HG02981 (cell line): ENCODE measurements around the gene CAPN11.
"Not testable (repeated sequence)": the region's sequence is repeated elsewhere in the genome, so short reads cannot be mapped to it uniquely, and the experiment has no call there.

Source experiments
- ATAC-seq: cut with Tn5 transposase; IDR thresholded peaks from one replicate; pipeline ENCODE4 v1.9.1; 2021; ENCODE audit warnings: mild to moderate bottlenecking, moderate library complexity; ENCODE audit not compliant: unreplicated experiment

Gene CAPN11

DNA sequence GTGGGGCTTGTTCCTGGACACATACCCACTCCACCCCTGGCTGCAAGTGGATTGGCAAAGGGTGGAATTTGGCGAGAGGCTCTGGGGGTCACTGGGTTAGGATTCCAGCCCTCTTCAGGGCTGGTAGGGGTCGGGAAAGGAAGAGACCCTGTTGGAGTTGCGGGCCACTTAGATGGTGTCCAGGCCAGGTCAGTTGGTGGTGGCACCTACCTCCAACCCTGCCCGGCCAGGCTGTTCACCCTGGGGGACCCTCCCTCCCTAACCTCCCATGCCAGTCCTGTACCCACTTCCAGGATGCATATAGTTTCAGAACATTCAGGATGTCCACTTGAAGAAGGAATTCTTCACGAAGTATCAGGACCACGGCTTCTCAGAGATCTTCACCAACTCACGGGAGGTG is 21.0 kb downstream of the CAPN11 start:
- no peak for ATAC-seq

DNA sequence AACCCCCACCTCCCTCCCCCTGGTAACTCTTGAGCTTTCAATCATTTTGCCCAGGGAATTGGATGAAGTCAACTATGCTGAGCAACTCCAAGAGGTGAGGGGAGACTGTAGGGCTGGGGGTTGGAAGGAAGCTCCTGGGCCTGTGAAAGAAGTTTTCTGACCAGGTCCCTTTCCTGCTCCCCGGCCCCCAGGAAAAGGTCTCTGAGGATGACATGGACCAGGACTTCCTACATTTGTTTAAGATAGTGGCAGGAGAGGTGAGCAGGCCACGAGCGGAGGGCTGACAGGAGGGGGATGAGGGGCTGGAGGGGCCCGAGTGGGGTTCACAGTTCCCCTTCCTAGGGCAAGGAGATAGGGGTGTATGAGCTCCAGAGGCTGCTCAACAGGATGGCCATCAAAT is 21.8 kb downstream of the CAPN11 start:
- ATAC-seq, result no peak

DNA sequence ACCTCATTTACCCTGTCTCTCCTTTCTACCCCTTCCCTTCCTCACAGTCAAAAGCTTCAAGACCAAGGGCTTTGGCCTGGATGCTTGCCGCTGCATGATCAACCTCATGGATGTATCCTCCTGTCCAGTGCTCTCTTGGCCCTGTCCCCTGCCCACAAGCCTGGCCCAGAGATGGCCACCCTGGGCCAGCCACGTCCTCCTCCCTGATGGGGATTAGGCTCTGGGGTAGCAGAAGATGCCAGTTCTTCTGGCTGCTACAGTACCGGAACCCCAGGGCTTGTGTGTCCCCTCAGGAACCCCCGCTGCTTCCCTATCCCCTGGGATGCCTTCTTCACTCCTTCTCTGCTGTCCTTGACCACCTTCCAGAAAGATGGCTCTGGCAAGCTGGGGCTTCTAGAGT is 22.3 kb downstream of the CAPN11 start:
- ATAC-seq, result no peak

DNA sequence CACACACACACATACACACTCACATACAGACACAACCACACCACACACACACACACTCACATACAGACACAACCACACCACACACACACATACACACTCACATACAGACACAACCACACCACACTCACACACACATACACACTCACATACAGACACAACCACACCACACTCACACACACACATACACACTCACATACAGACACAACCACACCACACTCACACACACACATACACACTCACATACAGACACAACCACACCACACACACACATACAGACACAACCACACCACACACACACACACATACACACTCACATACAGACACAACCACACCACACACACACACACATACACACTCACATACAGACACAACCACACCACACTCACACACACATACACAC is 23.2 kb downstream of the CAPN11 start:
- not testable (repeated sequence) for ATAC-seq

DNA sequence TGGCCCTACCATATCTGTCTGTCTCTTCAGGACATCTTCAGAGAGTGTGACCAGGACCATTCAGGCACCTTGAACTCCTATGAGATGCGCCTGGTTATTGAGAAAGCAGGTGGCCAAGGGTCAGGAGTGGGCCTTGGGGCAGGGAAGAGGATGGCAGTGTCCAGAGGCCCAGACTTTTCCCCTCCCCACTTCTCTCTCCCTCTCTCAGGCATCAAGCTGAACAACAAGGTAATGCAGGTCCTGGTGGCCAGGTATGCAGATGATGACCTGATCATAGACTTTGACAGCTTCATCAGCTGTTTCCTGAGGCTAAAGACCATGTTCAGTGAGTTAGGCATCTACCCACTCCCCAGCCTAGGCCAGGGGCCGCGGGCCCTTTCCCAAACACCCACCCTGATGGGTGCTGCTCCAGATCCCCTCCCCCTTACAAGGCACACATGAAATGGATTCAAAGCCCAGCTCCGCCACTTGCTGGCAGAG is 24.3 kb downstream of the CAPN11 start:
- no peak for ATAC-seq

DNA sequence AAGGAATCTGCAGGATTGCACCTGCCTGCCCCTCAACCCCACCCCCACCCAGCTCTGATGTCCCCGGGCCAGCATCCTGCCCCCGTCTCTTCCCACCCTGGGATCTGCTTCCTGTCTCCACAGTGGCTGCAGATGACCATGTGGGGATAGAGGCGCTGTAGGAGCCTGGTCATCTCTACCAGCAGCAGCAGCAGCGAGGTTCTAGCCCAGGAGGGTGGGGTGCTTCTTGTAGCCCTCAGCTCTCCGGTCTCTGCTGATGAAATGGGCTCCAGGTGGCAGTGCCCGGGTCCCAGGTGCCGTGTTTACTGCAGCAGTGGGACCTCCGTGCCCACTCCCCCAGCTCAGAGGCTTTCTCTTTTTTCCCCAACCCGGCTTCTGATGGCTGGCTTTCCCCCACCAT is 25.2 kb downstream of the CAPN11 start:
- no peak for ATAC-seq

DNA sequence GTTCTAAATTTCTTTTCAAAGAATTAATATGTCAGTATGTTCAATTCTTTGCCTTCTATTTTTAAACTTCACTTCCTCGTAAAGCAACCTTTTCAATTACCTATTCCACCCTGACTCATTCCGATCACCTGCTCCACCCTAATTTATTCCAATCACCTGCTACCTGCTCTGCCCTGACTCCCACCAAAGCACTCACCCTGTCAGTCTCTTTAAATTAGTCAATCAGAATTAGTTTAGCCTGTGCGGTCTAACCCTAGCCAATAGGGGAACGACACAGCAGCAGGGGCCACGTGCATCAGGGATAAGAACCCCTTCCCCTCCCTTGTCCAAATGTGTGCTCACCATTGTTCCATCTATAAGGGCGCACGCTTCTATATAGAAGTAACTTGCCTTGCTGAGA is 26.7 kb downstream of the CAPN11 start:
- not testable (repeated sequence) for ATAC-seq

DNA sequence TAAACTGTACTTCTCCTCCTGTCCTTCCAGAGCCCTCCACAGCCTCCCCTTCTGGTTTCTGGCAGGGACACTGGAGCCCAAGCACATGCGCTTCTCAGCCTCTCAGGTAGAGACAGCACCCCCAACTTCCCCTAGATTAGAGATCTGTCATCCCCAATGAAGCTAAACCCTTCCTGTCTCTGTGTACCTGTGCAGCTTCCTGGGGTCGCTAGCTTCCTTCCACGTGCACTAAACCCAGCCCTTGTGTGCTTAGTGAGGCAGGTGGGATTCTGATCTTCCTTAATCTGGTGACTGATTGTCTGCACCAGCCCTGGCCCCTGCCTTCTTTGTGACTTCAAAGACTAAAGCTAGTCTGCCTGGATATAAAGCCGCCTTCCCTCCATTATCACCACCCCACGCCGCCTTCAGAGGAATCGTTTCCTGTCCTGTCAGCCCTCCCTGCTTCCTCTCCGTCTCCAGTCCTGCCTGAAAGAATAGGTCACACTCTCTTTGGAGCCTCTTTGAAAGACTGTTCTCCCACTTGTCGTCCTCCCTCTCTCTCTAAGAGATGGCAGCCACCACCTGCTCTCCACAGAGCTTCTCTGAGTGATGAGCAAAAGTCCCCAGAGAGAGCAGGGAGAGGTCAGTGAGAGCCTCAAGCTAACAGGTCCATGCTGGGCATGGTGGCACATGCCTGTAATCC is 27.5 kb downstream of the CAPN11 start:
- no peak for ATAC-seq

DNA sequence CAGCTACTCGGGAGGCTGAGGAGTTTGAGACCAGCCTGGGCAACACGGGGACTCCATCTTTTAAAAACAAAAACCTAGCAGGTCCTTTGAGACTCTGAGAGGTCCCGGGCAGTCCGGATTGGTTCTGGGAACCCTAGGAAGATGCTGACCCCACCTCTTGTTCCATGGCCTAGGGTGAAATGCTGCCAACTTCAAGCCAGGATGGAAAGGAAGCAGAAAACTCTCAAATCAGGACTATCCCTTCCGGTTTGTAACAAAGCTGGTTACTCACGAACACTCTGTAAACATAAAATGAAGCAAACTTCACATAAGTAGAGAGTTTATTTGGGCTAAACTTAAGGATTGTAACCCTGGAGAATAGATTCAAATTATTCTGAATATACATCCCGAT is 28.0 kb downstream of the CAPN11 start:
- ATAC-seq, result no peak

DNA sequence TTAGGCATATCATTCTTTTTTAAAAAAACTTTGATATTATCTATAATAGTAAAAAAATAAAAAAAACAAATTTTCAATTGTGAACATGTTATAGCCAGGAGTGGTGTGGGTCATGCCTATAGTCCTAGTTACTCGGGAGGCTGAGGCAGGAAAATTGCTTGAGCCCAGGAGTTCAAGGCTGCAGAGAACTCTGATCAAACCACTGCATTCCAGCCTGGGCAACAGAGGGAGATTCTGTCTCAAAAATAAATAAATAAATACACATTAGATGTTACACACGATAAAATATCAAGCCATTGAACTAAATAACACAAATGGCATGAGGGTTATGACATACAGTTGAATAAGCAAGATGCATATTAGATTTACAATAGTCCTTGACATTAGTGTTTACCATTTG is 30.2 kb downstream of the CAPN11 start:
- ATAC-seq, result no peak

DNA sequence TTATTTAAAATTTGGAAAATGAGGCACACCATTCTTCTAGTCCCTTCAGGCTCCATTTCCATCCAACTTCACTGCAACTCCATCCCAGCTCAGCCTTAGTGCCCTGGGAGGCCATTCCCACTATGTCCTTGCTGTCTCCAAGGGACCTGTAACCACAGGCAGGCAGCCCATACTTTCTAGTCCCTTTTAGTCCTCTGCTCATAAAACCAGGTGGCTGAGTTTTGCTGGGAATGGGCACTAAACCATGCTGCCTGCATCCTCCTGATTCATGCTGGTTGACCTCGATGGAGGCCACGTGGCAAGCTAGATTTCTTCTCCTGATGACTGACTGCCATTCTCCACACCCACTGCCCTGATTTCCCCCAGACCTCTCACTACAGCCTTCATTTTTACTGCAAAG is 30.6 kb downstream of the CAPN11 start:
- no peak for ATAC-seq

DNA sequence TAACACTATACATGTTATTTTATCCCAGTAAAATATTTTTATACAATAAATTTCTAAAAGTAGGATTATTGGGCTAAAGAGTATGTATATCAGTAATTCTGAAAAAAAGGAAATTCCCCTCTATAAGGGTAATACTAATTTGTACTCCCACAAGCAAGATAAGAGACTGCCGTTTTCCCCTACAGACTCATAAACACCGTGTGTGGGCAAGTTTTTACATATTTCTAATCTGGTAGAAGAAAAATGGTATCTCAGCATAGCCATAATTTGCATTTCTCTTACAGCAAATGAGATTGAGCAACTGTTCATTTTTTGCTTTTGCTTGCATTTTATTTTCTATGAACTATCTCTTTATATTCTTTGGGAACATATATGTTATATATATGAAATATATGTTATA is 32.1 kb downstream of the CAPN11 start:
- ATAC-seq, result no peak

DNA sequence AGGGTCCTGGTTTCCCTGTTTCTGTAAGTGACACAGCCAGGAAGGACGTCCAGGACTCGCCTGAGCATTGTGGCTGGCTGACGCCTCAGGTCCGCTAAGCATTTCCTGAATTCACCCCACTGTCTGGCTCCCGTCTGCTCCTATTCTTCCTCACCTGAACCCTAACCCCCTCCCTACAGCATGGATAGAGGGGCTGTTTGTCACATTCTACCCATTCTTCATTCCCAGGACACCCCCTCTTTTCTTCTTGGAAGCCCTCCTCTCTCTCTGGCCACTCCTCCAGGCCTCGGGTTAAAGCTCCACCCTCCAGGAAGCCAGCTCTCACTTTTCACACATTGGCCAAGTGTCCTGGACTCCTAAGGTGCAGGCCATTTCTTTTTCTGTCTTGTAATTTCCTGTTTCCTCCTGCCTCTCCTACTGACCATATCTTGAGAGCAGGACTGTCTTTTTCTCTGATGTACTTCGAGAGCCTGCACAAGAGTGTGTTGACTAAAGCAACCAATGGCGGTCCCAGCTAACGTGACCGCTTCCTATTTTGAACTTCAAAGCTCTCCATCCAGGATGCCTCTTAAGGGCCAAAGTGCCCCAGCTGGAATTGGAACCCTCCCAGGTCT is 33.9 kb downstream of the CAPN11 start:
- no peak for ATAC-seq

DNA sequence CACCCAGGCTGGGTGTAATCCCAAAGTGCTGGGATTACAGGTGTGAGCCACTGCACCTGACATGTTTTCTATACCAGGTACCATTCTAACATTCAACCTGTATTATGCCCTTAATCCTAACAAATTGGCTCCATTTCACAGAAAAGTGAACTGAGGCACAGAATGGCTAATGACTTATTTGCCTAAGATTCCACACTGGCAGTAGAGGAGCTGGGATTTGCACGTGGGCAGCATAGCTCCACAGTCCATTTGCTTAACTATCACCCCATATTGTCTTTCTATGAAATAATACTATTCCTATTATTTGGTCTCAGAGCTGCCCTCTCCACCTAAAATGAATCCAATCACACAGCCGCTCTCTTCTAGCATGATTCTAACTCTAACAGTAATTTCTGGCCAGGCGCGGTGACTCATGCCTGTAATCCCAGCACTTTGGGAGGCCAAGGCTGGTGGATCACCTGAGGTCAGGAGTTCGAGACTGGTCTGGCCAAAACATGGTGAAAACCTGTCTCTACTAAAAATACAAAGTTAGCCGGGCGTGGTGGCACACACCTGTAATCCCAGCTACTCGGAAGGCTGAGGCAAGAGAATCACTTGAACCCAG is 34.8 kb downstream of the CAPN11 start:
- ATAC-seq, result no peak

DNA sequence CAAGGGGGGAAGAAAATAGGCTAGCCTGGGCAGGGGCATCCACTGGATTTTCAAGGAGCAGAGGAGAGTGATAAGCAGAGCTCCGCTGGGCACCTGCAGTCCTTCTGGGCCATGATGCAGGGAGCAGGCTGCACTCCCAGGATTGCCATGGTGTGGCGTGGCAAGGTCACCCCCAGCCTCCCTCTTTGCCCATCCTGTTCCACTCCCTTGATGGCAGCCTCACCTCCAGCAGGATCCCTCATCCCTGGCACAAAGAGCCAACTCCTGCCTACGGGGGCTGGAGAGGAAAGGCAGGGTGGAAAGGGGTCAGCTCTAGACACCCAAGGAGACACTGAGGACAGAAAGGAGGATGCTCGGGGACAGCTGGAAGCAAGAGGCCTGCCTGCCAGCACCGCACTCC is 35.7 kb downstream of the CAPN11 start:
- ATAC-seq, result no peak

DNA sequence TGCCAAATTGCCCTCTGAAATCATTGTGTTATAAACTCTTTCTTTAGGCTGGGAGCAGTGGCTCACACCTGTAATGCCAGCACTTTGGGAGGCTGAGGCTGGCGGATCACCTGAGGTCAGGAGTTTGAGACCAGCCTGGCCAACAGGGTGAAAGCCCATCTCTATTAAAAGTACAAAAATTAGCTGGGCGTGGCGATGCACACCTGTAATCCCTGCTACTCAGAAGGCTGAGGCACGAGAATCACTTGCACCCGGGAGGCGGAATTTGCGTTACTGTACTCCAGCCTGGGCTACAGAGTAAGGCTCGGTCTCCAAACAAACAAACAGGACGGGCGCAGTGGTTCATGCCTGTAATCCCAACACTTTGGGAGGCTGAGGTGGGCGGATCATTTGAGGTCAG is 37.7 kb downstream of the CAPN11 start:
- not testable (repeated sequence) for ATAC-seq

DNA sequence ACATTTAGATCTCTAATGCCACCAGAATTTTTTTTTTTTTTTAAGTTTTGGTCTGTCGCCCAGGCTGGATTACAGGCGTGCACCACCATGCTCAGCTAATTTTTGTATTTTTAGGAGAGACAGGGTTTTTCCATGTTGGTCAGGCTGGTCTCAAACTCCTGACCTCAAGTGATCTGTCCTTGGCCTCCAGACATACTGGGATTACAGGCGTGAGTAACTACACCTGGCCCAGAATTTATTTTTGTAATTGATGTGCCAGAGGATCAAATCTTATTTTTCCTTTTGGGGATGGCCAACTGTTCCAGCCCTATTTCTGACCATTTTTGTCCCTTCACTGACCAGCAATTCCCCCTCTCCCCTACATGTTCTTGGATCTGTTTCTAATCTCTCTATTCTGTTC is 40.1 kb downstream of the CAPN11 start:
- no peak for ATAC-seq

DNA sequence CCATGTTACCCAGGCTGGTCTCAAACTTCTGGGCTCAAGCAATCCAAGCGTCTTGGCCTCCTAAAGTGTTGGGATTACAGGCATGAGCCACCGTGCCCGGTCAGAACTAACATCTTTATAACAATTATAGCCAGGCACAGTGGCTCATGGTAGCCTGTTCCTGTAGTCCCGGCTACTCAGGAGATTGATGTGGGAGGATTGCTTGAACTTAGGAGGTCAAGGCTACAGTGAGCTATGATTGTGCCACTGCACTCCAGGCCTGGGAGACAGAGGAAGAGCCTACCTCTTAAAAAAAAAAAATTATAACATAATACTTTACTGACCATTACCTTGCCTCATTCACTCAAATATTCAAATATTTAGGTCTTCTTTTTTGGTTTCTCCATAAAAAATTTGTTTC is 41.3 kb downstream of the CAPN11 start:
- no peak for ATAC-seq

DNA sequence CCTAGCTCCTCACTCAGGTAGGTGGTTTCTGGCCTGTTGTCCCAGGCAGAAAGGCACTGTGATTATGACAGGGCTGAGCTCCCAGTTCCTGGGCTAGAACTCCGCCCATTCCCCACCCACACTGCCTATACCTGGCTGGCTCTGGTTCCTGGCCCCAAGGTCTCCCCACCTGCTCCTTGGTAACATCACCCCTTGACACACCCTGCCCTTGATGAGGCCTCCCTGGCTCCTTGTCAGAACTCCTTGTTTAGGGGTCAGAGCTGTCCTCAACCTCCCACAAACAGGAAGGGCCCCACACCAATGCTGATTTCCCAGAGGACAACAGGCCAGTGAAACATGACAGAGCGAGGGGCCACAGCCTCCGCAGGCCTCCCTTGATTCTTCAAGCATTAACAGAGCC is 42.6 kb downstream of the CAPN11 start:
- ATAC-seq, result no peak

DNA sequence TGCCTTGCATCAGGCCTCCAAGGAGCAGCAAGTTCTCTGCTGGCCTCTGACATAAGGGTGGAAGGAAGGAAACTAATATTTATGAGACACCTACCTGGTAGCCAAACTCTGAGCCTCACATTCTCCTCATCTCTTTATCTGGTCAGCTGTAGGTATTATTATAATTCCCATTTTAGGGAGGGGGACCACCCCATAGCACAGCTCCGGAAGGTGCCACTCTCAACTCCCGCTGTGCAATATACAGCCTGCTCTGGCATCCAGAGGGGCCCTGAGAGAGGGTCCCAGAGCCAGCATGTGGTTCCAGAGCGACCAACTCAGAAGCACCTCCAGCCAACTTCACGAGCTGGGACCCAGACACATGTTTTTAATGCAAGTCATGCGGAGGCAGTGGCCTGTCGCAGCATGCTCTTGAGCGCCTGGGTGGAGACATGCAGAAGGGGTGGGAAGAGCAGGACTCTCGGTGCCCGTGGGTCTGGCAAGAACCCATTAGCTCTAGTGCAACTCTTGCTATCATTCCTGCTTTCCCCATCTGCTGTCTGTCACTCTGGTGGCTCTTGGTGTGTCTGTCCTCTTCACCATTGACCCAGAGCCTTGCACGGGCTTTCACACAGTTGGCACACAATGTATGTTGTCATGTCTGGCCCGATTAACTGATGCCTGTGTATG is 43.2 kb downstream of the CAPN11 start:
- no peak for ATAC-seq

DNA sequence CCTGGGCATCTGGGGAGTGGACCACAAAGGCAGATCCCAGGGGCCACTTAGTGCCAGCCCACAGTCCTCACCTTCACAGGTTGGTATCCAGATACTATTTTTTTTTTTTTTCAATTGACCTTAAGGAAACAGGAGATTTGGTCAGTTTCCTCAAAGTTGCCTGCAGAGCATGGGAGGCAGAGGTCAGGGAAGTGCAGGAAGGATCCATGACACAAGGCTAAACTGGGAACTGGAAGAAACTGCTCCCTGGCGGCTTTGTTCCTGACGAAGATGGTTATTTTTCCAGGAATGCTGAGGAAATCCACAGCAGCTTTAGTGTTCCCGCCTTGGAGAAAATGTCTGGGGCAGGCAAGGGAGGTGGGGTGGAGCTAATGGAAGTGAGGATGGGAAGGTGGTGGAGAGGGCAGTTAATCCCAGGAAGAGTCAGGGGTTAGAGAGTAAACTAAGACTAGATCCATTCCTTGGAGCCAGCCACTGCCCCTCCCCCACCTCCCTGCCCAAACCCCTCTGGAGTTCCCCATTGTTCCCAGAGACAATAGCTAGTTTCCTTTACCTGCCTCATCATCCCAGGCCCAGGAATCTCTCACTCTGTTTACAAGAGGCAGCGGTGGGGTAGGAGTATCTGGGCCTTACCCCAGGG is 43.8 kb downstream of the CAPN11 start:
- ATAC-seq, result no peak
